DMS79 (cell line): ENCODE measurements around the gene SYT13.
A peak's percentile ranks its signal among the peaks of the same experiment; 100 is the strongest.

Source experiments
- DNase-seq: peaks from one replicate; lab custom pipeline; 2025; lab: John Stamatoyannopoulos, UW

The SYT13 gene

DNA sequence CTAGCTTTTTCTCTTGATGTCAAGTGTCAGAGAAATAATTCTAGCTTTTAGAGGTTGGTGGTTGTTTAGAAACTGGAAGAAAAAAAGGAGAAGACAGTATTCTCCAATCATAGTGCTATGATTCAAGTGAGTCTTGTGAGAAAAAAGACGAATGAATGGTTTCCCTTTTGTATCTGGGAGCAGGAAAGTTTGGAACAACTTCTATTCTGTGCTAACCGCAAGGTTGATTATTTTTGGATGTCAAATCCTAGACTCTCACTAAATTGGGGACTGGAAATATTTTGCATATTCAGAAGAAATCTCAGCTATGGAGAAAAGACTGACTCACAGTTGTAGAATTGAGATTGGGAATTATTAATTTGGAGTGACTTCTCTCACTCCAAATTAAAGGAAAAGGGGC, 69.2 kb downstream of the SYT13 start:
- DNase-seq = no peak

GRCh38 chr11:45216031-45216430, 70.1 kb downstream of the SYT13 start:
- DNase-seq = no peak

GRCh38 chr11:45215098-45215865, 70.9 kb downstream of the SYT13 start:
- no peak for DNase-seq

GRCh38 chr11:45213717-45214116, 72.4 kb downstream of the SYT13 start:
- DNase-seq = no peak

GRCh38 chr11:45213316-45213665, 72.8 kb downstream of the SYT13 start:
- DNase-seq = no peak

- DNase-seq = no peak
Measured at GRCh38 chr11:45212566-45213315, 73.4 kb downstream of the SYT13 start.

GRCh38 chr11:45211732-45212131, 74.4 kb downstream of the SYT13 start:
- DNase-seq = no peak

DNA sequence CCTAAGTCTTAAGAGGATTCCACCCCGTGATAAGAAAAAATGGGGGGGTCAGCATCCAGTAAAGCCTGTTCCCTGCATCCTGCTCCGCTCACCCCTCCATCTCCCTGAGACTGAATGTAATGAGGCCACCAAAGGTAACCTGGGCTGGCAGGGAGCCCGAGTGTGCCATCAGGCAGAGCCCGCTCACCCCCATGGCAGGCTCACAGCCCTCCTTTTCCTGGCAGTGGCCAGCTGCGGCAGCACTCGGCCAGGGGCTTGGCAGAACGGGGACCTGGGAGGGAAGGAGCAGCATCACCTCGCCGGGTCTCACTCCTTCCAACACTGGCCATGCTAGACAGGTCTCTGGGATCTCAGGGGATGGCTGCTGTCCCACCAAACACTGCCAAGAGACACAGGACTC, 75.3 kb downstream of the SYT13 start:
- DNase-seq = no peak

DNA sequence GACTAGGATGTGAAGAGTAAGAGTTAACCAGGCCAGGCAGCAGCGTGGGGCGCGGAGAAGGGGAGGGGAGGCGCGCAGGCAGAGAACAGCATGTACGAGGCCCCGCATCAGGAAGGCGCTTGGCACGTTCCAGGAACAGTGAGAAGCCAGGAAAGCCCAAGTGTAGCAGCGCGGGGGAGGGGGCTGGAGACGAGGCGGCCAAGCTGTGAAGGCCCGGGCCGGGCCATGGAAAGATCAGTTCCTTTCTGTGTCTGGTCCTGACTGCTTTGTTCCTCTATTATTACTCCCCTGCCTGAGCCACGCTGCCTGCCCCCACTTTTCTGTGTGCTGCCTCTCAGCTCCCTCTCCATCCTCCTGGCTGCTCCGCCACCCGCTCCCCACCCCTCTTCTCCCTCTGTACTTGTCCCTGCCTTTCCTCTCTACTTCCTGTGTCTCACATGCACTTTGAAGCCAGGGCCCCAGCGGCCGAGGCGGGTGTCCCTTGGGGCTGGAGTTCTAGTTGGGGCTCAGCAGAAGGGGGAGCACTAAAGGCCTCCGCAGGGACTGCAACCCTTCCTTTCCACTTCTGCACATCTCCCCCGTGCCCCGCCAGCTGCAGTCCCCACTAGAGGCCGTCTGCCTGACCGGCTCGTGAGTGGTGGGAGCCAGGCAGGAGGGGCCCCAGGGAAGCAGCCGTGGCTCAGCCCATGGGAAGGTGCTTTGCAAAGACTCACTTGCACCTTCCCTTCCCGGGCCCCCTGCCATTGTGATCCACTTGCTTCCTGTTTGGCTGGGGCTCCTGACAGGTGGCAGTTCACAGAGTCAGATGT, 76.0 kb downstream of the SYT13 start:
- no peak for DNase-seq

DNA sequence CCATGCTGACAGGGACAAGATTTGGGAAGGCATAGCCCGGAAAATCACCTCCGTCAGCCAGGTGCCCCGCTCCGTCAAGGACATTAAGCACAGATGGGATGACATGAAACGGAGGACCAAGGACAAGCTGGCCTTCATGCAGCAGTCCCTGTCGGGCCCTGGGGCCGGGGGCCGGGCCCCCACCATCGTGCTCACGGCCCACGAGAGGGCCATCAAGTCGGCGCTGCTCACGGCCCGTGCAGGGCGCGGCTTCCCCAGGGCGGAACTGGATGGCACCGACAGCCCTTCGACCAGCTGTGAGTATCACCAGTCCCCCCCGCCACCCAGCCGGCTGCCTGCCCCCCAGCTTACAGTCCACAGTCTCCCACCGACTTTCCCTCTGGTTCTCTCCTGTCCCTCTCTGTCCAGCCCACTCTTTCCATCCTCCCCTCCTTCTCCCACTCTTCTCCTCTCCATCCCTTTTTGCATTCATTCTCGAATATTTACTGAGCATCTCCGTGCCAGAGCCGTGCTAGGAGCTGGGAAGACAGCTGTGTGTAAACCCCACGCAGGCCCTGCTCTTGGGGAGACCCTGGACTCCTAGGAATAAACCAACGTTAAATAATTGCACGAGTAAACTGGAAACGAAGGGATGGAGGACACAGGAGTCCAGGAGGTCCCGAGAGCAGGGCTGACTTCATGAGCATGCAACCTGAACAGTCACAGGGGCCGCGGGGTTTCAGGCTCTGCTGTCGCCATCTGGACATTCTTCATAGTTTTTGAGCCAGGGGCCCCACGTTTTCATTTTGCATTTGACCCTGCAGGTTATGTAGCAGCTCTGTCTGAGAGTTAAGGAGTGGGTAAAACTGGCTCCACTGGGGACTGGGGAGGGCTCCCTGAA, 76.9 kb downstream of the SYT13 start:
- no peak for DNase-seq

GRCh38 chr11:45208135-45208534, 78.0 kb downstream of the SYT13 start:
- no peak for DNase-seq

GRCh38 chr11:45205978-45206377, 80.2 kb downstream of the SYT13 start:
- no peak for DNase-seq

DNA sequence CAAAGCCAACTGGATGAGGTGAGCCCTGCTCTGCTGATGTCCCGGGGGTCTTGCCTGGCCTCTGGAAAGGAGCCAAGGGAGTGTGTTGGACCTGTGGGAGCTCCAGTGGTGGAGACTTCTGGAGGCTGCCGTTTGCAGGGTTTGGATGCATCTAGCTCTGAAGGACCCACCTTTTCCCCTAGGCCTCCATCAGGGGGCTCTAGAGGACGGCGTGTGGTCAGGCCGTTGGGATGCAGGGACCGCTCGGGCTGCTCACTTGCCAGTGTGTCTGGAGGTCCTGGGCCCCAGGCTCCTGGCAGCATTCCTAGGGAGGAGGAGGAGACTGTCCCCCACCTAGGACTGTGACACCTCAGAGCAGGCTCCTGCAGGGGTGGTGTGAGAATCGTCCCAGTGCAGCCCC, 81.4 kb downstream of the SYT13 start:
- no peak for DNase-seq

DNA sequence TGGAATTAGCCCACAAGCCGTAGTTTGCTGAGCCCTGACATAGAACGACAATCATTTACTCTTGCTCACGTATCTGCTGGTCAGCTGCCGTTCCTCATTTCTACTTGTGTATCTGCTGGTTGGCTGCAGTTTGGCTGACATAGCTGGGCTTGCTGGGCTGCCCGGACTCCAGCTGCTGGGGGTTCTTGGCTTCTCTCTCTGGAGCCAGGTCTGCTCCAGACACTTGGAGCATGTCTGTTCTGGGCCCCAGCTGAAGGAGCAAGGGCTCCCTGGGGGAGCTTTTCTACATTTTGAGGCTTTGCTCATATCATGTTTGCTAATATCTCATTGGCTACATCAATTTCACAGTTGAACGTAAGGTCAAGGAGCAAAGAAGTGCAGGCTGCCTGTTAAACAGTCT, 92.4 kb downstream of the SYT13 start:
- DNase-seq = peak; percentile 96
